Superior temporal gyrus (tissue), 1 donor: ENCODE measurements around the gene IQGAP2.

ENCODE experiments used
- DNase-seq: peaks from one replicate; pipeline ENCODE4 v3.0.0-alpha.2; 2016; ENCODE audit errors: extremely low spot score

Gene IQGAP2

DNA sequence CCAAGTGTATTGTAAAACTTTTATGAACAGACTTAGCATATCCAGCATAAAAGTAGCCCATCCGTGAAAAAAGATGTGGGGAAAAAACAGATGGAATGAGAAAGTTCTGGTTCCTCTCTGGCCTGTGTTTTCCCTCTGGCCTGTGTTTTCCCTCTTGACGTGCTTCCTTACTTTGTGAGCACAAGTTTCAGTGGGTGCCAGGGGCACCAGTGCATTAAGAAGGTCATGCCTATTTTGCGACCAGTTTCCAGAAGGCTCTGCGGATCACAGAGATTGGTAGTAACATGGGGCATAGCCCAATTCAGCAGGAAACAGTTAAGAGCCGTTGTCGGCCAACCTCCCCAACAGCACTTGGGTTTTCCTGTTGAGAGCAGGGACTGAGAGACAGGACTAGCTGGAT is 43.7 kb downstream of the IQGAP2 start:
- no peak for DNase-seq

DNA sequence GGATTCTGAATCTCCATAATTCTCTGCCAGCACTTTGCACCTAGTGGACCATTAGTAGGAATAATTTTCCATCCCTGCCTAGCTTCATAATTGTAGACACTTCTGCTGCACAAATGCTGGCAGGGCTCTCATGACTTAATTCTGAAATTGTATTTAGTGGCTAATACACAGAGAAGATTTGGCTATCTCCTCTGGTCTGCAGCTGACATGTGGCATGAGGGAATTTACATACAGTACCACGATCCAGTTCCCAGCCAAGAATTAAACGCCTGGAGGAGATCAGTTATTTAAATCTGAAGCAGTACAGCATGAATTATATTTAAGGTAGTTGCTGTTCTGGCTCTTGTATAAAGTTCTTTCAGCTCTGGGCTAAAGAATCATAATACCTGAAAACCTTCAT is 46.5 kb downstream of the IQGAP2 start:
- no peak for DNase-seq

DNA sequence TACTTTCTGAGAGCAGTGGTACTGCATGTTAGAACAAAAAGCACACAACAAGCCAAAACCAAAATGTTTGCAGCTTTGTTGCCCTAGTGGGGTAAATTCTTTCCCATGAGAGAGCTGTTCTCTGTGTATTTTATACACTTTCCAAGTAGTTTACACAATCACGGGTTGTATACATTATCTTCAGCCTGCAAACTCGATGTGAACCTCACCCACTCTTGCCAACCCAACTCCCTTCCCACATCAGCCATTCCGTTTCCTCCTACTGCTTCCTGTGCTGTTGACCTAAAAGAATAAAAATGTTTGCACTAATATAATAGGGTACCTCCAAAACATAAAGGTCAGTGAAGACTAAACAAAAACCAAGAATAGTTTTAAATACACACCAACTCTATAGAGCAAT is 47.0 kb downstream of the IQGAP2 start:
- DNase-seq, result no peak

DNA sequence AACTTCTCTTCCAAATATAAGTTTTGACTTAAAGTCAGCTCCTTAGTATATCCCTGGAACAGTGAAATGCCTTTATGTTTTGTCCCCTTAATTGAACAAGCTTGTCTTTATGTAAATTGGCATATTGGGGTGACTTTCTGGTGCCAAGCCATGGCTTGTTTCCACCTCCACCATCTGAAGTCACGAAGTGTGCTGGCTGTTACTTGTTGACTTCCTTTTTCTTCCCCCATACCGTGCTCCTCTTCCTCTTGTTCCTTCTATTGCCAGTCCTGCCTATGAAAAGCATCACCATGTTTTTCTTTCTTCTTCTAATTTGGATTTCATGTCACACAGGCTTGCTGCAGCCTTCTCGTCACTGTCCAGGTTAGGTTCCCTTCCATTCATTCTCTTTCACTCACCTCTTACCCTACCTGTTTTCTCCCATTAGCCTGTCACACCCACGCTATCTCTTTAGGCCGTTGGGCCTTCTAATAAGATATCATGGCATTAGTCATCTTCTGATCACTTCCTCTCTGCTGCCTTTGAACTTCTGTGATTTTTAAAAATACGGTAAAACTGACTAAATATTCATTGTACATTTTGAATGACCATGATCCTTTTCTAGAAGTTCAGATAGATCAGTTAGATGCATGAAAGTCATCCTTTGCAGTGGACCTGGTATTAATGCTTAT is 48.1 kb downstream of the IQGAP2 start:
- DNase-seq, result no peak

- no peak for DNase-seq
These were observed 52.5 kb downstream of the IQGAP2 start for GRCh38 chr5:76455531-76456133.

DNA sequence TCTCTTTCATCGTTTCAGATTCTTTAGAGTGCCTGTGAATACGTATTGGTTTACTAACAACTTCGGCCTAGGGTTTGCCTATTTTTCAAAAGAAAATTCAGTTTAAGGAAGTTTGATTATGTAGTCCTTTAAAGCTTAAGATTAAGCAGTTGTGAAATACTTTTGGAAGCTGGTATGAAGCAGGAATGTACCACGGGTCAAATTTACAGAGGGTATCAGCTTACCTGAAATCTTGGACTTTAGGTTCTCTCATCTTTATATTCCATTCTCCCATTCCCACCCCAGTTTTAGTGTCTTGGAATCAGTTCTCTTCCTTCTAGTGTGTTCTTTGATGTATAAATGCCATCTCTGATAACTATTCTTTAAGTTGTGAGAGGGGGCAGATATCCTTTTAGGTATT is 53.2 kb downstream of the IQGAP2 start:
- no peak for DNase-seq

DNA sequence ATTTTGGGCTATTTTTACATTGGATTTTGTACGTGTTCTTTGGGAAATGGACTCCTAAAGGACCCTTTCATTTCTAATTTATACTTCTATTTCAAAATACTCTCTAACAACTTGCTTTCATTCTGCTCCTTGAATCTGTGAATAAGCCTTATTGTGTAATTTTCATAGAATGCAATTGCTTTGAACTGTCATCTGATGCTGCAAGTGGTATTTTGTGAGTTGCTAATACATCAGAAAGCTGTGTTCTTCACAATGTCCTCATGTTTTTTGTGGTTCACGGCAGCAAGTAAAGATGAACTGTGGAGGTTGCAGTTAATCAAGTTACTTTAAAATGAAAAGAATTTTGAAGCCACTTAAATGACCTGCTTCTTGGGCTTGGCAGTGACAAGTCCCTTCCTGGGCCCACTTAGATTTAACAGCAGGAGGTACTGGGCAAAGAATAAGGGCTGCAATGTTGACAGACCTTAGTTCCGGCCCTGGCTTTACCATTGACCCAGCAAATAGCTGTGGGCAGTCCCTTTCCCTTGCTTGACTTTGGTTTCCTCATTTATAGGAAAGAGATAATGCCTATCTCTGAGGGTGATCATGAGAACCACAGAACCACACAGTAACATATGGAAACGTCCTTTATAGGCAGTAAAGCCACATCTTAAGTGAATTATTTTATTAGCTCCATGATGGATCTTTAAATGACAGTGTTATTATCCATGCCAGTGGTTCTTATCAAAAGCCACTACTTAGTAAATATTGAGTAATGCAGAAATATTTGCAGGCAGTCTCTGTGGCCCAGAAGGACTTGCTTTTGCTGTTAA is 54.8 kb downstream of the IQGAP2 start:
- no peak for DNase-seq

DNA sequence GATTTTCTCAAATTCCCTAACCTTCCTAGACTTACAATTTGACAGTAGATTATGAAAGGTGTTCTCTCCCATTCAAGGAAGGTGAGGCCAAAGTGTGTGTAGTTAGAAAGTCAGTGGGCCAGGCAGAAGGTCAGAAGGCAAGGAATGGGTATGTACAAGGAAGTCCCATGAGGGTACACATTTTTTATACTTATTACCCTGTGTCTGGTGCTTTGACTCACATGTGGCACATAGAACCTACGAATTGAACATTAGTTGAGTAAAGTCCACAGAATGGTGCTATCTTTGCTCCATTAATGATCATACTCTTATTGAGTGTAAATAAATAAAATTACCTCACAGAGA is 55.4 kb downstream of the IQGAP2 start:
- DNase-seq, result no peak

DNA sequence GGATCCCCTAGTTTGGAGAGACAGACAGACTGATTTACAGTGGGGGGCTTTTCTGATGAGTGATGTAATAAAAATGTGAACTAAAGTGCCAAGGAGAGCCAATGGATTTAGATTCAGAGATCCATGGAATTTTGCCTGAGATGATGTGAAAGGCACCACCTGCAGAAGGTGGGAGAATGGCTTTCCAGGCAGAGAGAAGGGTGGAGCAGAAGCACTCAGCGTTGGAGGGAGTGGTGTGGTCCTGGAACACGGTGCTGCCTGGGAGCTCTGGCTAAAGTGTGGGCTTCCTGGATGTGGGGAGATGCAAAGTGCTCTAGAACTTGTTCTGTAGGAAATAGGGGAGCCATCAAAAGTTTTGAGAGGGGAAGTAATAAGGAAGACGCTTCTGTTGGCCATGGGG is 57.0 kb downstream of the IQGAP2 start:
- DNase-seq, result no peak

GRCh38 chr5:76462097-76462667 is 59.1 kb downstream of the IQGAP2 start:
- DNase-seq, result no peak

DNA sequence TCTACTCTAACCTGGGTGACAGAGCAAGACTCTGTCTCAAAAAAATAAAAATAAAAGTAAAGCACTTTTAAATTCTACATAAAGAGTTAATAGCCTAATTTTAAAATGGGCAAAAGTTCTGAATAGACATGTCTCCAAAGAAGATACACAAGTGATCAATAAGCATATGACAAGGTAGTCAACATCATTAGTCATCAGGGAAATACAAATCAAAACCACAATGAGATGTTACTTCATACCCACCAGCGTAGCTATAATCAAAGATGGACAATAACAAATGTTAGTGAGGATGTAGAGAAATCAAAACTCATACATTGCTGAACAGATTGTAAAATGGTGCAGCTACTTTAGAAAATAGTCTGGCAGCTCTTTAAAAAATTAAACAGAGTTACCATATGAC is 64.1 kb downstream of the IQGAP2 start:
- DNase-seq, result no peak

GRCh38 chr5:76468635-76469425 is 65.7 kb downstream of the IQGAP2 start:
- no peak for DNase-seq

DNA sequence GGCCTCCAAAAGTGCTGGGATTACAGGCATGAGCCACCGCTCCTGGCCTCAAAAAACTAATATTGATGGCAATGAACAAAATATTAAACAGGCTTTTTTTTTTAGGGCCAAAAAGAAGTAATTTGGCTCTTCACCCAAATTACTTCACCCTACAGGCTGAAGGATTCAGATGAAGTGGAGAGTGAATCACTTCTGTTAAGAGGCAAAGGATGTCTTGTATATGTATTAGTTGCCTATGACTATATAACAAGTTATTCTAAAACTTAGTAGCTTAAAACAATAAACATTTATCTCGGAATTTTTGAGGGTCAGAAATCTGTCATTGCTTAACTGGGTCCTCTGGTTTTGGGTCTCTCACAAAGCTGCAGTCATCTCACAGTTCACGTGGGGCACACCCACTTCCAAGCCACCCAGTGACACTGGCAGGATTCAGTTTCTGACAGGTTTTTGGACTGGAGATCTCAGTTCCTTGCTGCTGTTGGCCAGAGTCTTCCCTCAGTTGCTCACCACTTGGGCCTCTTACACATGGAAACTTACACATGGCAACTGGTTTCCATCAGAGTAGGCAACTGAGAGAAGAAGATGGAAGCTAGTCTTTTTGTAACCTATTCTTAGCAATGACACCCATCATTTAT is 66.7 kb downstream of the IQGAP2 start:
- DNase-seq, result no peak

GRCh38 chr5:76470976-76471375 is 67.9 kb downstream of the IQGAP2 start:
- no peak for DNase-seq

DNA sequence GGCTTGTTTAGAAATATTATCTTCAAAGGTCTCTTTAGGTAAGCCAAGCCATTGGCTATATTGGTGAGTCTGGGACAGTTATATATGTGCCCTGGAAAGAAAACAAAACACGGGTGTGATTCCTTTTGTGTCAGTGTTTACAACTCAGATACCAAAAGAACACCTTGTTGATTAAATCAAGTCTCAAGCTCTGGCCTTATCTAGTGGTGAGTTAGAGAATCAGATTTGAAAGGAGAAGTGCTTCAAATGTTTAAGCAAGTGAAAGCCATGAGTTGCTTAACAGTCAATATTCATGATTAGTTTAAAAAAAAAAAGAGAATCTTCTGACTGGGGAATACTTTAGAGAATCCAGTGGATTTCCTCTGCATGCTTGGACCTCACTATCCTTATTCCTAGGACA is 68.3 kb downstream of the IQGAP2 start:
- DNase-seq, result no peak

- no peak for DNase-seq
These were observed 68.9 kb downstream of the IQGAP2 start for GRCh38 chr5:76471987-76472334.

- no peak for DNase-seq
These were observed 69.4 kb downstream of the IQGAP2 start for GRCh38 chr5:76472335-76473008.

DNA sequence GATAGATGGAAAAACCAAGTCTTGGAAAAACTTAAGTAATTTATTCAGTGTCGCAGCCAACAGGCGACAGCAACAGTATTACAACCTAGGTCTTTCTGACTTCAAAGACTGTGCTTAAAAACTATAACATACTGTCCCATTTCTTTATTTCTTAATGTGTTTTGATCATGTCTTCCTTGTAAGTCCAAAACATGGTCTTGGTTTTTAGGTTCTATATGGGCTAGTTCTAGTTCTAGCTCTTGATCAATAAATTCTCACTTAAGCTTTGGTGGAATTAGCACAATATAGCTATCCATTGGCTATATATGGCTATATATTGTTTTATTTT is 69.9 kb downstream of the IQGAP2 start:
- DNase-seq, result no peak

- no peak for DNase-seq
These were observed 70.6 kb downstream of the IQGAP2 start for GRCh38 chr5:76473661-76474060.

- no peak for DNase-seq
These were observed 71.3 kb downstream of the IQGAP2 start for GRCh38 chr5:76474377-76474776.

GRCh38 chr5:76475385-76475784 is 72.3 kb downstream of the IQGAP2 start:
- no peak for DNase-seq
